ENCODE data around the gene EIF3B.
A peak's percentile ranks its signal among the peaks of the same experiment; 100 is the strongest.
"Not testable (repeated sequence)": the region's sequence is repeated elsewhere in the genome, so short reads cannot be mapped to it uniquely, and the experiment has no call there.

The EIF3B gene

GRCh38 chr7:2354186-2354938 is at the start of gene EIF3B:
TSS of gene EIF3B (plus strand) at chr7:2354827. CDS start at chr7:2354922, 95 bp downstream.
- peak; percentile 90 for DNase-seq (ENCODE audit: low spot score)

- not testable (repeated sequence) for DNase-seq (ENCODE audit: low spot score)
Observed at GRCh38 chr7:2305258-2305657, 49.4 kb upstream of the EIF3B start.

- no peak for DNase-seq (ENCODE audit: low spot score)
Observed at GRCh38 chr7:2306688-2307087, 47.9 kb upstream of the EIF3B start.

DNA sequence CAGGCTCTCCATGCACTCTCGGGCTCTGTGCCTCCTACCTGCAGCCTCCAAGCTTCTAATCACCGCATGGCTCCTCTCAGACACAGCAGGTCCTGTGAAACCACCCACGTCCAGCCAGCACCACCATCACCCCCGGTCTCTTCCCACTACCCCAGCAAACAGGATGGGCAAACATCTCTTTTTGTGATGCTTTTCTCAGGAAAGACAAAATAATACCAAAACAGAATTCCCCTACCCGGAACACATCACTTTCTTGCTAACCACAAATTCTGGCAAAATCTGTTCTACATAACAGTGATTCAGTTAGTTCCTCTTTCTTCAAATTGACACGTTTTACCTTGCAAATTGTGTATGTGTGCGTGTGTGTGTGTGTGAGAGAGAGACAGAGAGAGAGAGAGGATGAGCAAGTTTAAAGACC is 46.9 kb upstream of the EIF3B start:
- no peak for DNase-seq (ENCODE audit: low spot score)

DNA sequence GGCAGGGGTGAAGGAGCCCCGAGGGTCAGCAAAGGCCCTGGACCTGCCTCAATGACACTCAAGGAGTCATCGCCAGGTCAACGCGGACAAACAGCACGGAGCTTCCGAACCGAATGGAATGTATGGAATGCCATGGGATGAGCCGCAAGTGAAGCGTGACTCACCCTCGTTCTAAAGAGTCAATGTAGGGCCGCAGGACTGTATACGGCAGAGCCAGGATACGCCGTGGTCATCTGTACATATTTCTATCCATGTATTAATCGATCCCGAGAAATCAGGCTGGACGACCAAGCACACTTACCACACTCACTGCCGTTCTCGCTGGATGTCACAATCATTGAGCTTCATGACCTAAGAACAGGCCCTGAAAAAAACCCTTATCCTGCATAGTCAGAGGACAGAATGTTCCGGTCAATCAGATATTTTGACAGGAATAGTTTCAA is 44.7 kb upstream of the EIF3B start:
- DNase-seq (ENCODE audit: low spot score): no peak

- no peak for DNase-seq (ENCODE audit: low spot score)
Observed at GRCh38 chr7:2312267-2312929, 42.2 kb upstream of the EIF3B start.

GRCh38 chr7:2313450-2314208 is 41.0 kb upstream of the EIF3B start:
- no peak for DNase-seq (ENCODE audit: low spot score)

GRCh38 chr7:2314209-2314955 is 40.2 kb upstream of the EIF3B start, which contains the start of gene SNX8:
TSS of gene SNX8 (minus strand) at chr7:2314441. CDS start at chr7:2314421, 20 bp downstream.
- peak; percentile 92 for DNase-seq (ENCODE audit: low spot score)

GRCh38 chr7:2314956-2315530 is 39.6 kb upstream of the EIF3B start:
- not testable (repeated sequence) for DNase-seq (ENCODE audit: low spot score)

DNA sequence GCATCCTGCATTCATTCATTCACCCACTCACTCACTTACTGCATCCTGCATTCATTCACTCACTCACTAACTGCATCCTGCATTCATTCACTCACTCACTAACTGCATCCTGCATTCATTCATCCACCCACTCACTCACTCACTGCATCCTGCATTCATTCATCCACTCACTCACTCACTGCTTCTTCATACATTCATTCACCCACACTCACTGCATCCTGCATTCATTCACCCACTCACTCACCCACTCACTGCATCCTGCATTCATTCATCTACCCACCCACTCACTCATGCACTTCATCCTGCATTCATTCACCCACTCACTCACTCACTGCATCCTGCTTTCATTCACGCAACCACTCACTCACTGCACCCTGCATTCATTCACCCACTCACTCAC is 38.8 kb upstream of the EIF3B start:
- no peak for DNase-seq (ENCODE audit: low spot score)

DNA sequence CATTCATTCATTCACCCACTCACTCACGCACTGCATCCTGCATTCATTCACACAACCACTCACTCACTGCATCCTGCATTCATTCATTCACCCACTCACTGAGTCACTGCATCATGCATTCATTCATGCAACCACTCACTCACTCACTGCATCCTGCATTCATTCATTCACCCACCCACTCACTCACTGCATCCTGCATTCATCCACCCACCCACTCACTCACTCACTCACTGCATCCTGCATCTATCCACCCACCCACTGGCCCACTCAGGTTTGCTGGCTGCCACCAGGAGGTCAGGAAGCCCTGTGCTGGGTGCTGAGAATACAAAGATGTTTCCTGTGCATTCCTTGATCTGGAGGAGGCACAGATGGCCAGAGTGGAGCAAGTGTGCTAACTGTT is 38.0 kb upstream of the EIF3B start:
- no peak for DNase-seq (ENCODE audit: low spot score)

- no peak for DNase-seq (ENCODE audit: low spot score)
Observed at GRCh38 chr7:2317556-2318293, 36.9 kb upstream of the EIF3B start.

DNA sequence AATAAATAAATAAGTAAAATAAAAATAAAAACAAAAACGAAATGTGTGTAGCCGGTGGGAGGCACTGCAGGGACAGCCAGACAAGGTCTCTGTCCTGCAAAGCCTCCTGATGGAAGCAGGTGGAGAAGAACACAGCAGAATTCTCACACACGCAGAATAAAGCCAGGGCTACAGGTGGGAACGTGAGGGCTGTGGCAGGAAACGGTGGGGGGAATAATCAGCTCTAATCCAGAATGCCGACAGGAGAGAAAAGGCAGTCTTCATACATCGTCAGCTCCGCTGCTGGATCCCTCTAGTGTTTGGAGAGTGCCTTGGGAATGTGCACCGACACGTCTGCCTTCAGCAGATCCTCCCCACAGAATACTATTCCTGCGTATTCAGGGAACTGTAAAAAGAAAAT is 33.6 kb upstream of the EIF3B start:
- DNase-seq (ENCODE audit: low spot score): no peak

GRCh38 chr7:2325162-2325561 is 29.5 kb upstream of the EIF3B start:
- no peak for DNase-seq (ENCODE audit: low spot score)

- no peak for DNase-seq (ENCODE audit: low spot score)
Observed at GRCh38 chr7:2326951-2327350, 27.7 kb upstream of the EIF3B start.

GRCh38 chr7:2330493-2330892 is 24.1 kb upstream of the EIF3B start:
- DNase-seq (ENCODE audit: low spot score): no peak

GRCh38 chr7:2331707-2332106 is 22.9 kb upstream of the EIF3B start:
- no peak for DNase-seq (ENCODE audit: low spot score)

DNA sequence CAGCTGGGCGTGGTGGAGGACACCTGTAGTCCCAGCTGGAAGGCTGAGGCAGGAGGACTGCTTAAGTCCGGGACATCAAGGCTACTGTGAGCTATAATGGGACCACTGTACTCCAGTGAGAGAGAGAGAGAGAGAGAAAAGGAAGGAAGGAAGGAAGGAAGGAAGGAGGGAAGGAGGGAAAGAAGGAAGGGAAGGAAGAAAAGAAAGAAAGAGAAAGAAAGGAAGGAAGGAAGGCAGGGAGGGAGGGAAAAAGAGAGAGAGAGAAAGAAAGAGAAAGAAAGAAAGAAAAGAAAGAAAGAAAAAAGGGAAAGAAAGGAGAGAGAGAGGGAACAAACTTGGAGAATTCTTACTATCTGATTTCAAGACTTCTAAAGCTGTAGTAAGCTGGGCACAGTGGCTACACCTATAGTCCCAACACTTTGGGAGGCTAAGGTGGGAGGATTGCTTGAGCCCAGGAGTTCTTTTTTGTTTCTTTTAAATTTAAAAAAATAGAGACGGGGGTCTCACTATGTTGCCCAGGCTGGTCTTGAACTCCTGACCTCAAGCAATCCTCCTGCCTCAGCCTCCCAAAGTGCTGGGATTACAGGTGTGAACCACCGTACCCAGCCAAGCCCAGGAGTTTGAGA is 21.9 kb upstream of the EIF3B start:
- not testable (repeated sequence) for DNase-seq (ENCODE audit: low spot score)

DNA sequence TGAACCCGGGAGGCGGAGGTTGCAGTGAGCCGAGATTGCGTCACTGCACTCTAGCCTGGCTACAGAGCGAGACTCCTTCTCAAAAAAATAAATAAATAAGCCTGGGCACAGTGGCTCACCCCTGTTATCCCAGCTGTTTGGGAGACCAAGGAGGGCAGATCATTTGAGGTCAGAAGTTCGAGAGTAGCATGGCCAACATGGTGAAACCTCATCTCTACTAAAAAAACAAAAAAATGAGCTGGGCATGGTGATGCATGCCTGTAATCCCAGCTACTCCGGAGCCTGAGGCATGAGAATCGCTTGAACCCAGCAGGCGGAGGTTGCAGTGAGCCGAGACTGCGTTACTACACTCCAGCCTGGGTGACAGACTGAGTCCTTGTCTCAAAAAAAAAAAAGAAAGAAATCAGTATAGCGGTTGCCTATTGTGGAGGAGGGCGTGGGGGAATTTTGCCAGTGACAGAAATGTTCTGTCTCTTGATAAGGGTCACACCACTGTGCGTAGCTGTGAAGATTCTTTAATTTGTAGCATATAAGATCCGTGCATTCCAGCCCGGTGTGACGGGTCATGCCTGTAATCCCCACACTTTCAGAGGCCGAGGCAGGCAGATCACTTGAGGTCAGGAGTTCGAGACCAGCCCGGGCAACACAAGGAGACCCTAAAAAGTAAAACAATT is 17.9 kb upstream of the EIF3B start:
- DNase-seq (ENCODE audit: low spot score): no peak

Measured in Ammon's horn (tissue), 1 donor.